IMR-90 (cell line): ENCODE results near the gene SESN3.
"Not testable (repeated sequence)": the region's sequence is repeated elsewhere in the genome, so short reads cannot be mapped to it uniquely, and the experiment has no call there.

Experiments used
- BHLHE40 ChIP-seq: fragments of 150-350 bp; IDR thresholded peaks from 2 replicates; pipeline ENCODE4 v1.6.1; 2016; ENCODE audit warnings: mild to moderate bottlenecking, low read depth, low read length
- CEBPB ChIP-seq: IDR thresholded peaks from 2 replicates; pipeline ENCODE4 v1.6.1; 2012; ENCODE audit warnings: low read depth, low read length, improper control_type of control experiment
- FOS ChIP-seq: fragments of 150-350 bp; IDR thresholded peaks from 2 replicates; pipeline ENCODE4 v1.6.1; 2016; ENCODE audit warnings: low read depth, low read length
- POLR2A ChIP-seq: IDR thresholded peaks from 2 replicates; pipeline ENCODE4 v1.6.1; 2012; ENCODE audit warnings: mild to moderate bottlenecking, low read depth, low read length
- RAD21 ChIP-seq: IDR thresholded peaks from 2 replicates; pipeline ENCODE4 v1.6.1; 2012; ENCODE audit warnings: low read length, improper control_type of control experiment
- RCOR1 ChIP-seq: IDR thresholded peaks from 2 replicates; pipeline ENCODE4 v1.6.1; 2012; ENCODE audit warnings: mild to moderate bottlenecking, low read length, improper control_type of control experiment; ENCODE audit not compliant: insufficient replicate concordance
- TF ChIP-seq, protein P1 (sequence below): conservative IDR thresholded peaks from 2 replicates; pipeline ENCODE4 v1.5.1; 2012; ENCODE audit warnings: mild to moderate bottlenecking, low read depth, low read length, improper control_type of control experiment

GRCh38 chr11:95227060-95227459 is 3.9 kb downstream of the SESN3 start:
- TF ChIP-seq, protein P1, sequence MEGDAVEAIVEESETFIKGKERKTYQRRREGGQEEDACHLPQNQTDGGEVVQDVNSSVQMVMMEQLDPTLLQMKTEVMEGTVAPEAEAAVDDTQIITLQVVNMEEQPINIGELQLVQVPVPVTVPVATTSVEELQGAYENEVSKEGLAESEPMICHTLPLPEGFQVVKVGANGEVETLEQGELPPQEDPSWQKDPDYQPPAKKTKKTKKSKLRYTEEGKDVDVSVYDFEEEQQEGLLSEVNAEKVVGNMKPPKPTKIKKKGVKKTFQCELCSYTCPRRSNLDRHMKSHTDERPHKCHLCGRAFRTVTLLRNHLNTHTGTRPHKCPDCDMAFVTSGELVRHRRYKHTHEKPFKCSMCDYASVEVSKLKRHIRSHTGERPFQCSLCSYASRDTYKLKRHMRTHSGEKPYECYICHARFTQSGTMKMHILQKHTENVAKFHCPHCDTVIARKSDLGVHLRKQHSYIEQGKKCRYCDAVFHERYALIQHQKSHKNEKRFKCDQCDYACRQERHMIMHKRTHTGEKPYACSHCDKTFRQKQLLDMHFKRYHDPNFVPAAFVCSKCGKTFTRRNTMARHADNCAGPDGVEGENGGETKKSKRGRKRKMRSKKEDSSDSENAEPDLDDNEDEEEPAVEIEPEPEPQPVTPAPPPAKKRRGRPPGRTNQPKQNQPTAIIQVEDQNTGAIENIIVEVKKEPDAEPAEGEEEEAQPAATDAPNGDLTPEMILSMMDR = not testable (repeated sequence)
- TF ChIP-seq POLR2A, RAD21, CEBPB, FOS, RCOR1, BHLHE40: not testable (repeated sequence)
